ENCODE results near the gene MBOAT1.
"Not testable (repeated sequence)": the region's sequence is repeated elsewhere in the genome, so short reads cannot be mapped to it uniquely, and the experiment has no call there.

The MBOAT1 gene

DNA sequence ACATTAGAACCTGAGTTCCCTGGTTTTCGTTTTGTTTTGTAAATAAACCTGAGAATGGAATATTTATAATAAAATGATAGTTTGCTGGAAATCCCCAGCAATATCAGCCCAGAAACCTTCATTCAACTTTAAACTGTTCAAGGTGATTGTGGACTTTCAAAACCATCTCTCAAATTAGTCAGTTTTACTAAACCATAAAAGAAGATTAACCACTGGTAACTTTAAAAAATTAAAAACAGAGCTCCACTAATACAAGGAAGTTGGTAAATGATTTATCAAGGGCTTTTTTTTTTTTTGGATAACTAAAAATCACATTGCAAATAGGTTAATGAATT lies 10.0 kb downstream of the MBOAT1 start:
- no peak for DNase-seq

DNA sequence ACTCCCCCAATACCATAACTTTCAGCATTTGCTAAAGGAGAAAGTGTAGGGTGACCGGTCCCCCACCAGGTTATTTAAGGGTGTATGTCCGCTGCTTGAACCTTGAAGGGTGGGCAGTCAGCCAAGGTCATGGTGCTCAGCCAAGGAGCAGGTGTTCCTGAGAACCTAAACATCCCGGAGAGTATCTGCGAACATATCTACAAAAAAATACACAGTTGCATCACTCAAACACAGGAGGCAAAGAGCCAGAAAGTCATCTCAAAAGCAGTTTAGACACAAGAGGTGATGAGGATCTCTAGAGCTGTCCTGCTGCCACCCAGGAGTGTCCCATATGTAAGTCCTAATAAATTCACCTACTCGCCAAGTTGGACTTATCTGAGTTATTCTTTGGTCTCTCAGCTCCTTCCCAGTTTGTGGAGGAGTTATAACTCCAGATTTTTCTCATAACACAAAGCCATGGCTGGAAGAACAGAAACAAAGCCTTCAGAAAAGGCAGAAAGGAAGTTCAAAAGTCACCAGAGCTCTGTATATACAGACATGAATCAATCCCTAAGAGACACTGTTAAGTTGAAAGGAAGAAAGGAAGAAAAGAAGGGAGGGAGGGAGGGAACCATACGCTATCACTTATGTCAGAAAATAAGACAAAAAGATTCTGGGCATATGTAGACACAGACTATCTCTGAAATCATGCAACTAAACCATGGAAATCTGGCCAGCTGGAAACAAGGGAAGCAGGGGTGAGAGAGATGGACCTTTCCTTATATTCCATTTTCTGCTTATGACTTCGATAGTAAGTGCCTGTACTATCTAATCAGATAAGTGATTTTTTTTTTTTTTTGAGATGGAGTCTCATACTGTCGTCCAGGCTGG lies 11.3 kb downstream of the MBOAT1 start:
- DNase-seq = no peak

DNA sequence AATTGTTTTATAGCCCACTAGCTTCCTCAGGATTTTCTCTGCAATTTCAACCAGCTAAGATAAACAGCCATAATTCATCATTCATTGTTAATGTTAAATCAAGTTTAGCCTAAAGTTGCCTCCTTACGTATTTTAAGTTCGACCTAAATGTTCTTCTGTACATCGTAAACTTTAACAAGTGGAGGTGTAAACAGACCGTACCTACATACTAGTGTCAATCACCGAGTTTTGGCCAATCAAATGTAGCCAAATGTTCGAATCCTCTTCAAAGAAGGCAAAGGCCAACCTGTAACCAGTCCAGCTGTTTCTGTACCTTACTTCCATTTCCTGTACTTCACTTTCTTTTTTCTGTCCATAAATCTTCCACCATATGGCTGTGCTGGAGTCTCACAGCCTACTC lies 13.5 kb downstream of the MBOAT1 start:
- DNase-seq = no peak

DNA sequence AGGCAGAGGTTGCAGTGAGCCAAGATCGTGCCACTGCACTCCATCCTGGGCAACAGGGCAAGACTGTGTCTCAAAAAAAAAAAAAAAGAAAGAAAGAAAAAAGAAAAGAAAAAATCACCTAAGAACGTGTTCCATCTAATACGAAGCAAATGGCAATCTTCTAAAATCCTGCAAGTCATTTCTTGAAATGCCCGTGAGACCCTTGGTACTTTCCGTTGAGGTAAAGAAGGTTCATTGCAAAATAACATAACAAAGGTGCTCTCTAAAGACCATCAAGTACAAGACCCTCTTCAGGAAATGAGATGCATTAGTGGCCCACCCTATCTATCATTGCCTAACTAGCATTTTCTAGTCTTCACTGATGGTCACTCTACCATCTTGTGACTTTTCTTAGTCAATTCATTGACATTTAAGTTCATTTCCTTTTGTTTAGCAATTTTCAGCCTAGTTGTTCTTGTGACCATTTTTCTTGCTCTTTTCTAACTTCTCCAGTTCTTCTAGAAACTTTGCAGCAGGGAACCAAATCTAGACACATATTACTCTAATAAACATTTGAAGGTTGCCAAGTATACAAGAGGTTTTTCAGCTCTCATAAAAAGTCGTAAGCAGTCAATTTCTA lies 14.0 kb downstream of the MBOAT1 start:
- DNase-seq = no peak

DNA sequence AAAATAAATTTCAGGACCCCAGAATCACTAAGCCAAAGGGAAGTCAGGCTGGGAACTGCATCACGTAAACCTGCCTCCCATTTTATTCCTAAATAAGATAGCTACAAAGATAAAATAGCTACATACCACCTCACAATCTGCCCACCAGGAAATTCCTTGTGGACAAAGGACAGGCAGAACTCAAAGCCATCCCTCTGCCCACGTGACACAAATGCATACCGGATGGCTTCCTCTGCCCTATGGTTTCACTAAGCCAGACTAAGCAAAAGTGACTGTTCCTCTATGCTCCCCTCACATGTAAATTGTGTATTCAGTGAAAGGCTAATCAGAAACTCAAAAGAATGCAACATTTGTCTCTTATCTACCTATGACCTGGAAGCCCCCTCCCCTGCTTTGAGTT lies 15.0 kb downstream of the MBOAT1 start:
- no peak for DNase-seq

DNA sequence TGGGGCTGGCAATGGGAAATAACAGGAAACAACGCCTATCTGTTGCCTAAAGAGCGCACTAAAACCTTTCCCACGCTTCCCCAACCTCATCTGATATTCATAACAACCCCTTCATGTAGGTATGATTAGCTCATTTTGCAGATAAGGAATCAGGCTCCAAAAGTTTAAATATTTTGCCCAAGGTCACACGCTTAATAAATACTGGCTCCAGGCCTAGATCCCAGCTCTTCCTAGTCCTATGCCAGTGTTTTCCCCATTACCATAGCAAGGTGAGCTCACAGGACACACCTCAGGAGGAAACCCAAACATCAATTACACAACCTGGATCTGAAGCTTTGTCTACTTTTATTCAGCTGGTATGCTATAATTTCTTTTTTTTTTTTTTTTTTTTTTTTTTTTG lies 19.6 kb downstream of the MBOAT1 start:
- DNase-seq = no peak

DNA sequence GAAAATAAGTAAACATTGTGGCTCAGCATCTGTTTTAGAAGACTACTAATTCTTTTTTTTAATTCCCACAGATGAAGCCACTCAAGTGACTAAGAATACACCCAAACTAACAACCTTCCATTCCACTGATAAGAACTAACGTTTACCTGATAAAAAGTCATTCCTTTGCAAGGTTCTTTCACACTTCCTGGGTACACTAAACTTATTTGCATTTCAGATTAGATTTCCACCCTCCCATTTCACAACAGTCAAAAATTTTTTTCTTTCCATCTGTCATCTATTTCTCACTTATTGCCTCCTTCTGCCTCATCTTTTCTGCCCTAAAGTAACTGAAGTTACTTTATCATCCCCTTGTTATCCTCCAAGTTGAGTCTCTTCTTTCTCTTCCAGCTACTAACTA lies 20.3 kb downstream of the MBOAT1 start:
- no peak for DNase-seq

DNA sequence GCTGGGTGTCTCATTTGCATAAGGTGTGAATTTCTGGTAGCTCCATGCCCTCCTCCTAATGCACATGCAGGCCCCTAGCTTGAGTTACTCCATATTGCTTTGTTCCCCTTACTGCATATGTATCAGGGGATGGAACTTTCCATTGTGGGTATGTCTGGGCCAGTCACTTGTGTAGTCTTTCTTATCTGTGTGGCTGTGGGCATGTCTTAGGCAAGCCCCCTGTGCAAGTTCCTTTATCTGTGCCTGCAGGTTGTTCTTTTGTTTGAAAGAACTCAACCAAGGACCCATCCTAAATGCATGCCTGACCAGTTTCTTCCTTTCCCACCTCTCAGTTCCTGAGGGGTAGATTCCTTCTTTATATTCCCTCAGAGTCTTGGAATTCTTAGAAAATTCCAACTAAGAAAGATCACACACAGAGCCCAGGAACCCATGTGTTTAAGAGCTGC lies 23.6 kb downstream of the MBOAT1 start:
- DNase-seq = no peak

DNA sequence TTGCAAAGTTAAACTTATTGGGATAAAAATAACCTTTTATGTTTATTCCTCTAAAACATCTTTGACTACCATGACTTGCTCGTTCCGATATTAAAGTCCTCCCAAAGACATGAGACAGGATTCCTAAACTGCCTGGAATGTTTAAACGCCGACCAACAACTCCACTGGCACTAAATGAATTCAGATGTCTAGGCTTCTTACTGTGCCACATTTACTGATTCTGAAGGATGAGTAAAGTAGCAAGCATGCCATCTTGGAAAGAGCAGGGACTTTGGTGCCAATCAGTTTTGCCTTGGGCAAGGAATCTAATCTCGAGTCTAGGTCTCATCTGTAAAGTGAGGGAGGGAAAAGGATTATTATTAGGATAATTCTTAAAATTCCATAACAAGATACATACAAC lies 25.3 kb downstream of the MBOAT1 start:
- no peak for DNase-seq

DNA sequence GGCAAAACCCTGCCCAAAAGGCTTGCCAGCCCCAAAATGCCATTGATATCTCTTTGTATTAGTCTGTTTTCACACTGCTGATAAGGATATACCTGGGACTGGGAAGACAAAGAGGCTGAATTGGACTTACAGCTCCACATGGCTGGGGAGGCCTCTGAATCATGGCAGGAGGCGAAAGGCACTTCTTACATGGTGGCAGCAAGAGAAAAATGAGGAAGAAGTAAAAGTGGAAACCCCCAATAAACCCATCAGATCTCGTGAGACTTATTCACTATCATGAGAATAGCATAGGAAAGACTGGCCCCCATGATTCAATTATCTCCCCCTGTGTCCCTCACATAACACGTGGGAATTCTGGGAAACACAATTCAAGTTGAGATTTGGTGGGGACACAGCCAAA lies 28.6 kb downstream of the MBOAT1 start:
- DNase-seq = no peak

DNA sequence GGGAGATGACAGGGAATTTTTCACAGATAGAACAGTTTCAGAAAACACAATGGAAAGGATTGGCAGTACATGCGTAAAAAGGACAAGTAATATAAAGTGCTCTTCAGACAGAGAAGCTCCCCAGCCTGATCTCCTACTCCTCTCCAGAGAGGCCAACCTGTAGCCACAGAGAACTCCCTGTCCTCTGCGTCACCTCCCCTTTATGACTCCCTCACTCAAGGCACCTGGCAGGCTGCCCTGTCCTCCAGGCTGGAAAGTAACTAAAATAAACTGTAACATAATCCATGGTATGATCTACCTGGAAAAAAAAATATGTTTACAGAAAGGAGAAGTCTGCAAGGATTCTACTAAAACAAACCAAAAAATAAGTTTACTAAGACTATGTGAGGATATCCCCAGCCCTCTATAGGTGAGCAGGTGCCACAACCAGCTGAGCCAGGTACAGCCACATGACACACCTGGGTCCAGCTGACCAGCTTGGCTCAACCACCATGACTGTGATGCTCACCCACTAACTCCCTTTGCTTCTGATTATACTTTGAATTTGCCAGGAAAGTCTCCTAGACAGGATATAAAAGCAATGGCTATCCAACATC lies 29.2 kb downstream of the MBOAT1 start:
- no peak for DNase-seq

DNA sequence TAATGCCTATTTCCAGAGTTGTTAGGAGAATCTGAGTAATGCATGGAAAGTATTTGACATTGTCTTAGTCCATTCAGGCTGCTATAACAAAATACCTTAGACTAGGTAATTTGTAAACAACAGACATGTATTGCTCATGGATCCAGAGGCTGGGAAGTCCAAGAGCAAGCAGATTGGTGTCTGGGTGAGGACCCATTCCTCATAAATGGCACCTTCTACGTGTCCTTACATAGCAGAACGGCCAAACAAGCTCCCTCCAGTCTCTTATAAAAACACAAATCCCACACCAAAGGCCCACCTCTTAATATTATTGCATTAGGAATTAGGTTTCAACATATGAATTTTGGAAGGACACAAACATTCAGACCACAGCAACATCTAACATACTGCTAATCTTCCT lies 30.2 kb downstream of the MBOAT1 start:
- no peak for DNase-seq

DNA sequence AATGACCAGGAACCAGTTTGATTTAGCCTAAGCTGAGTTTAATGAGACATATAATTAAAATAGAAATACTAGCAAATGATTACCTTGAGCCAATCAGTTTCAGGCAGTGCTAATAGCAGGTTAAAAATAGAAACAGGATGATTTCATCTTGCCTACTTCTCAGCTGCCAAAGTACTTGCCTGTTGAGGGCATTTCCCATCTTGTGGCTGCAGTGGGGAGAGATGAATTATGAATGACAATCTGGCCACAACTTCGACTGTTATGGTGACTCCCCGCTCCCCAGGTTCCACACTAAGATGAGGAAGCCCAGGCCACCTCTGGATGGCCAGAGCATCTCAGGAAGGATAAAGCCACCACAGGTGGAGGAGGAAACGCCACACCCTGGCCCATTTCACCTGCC lies 31.3 kb downstream of the MBOAT1 start:
- no peak for DNase-seq

DNA sequence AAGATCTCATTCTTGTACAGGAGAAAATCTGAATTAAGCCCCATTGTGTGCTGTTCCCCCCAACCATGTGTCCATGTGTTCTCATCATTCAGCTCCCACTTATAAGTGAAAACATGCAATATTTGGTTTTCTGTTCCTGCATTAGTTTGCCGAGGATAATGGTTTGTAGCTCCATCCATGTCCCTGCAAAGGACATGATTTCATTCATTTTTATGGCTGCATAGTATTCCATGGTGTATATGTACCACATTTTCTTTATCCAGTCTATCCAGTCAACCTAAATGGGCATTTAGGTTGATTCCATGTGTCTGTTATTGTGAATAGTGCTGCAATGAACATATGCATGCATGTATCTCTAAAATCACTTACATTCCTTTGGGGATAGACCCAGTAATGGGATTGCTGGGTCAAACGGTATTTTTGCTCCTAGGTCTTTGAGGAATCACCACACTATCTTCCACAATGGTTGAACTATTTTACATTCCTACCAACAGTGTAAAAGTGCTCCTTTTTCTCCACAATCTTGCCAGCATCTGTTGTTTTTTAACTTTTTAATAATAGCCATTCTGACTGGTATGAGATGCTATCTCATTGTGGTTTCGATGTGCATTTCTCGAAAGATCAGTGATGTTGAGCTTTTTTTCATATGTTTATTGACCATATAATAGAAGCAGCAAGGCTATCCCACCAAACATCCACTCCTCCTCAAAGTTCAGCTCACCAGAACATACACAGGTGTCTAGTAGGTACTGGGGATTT lies 32.8 kb downstream of the MBOAT1 start:
- not testable (repeated sequence) for DNase-seq

DNA sequence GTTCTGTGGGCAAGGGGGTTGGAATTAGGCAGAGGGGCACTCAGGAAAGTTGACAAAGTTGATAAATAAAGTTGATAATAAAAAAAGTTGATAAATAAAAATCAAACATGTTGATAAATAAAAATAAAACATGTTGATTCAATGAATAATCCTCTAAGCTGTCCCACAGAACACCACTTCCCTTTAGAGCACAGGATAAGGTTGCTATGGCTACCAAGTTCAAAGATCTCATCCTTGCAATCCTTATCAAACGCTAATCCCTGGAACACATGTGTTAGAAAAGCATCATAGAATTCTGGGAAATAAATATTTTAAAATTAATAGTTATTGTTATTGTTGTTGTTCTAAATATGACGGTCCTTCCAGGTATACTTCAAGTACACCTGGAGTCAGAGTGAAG lies 33.9 kb downstream of the MBOAT1 start:
- no peak for DNase-seq

DNA sequence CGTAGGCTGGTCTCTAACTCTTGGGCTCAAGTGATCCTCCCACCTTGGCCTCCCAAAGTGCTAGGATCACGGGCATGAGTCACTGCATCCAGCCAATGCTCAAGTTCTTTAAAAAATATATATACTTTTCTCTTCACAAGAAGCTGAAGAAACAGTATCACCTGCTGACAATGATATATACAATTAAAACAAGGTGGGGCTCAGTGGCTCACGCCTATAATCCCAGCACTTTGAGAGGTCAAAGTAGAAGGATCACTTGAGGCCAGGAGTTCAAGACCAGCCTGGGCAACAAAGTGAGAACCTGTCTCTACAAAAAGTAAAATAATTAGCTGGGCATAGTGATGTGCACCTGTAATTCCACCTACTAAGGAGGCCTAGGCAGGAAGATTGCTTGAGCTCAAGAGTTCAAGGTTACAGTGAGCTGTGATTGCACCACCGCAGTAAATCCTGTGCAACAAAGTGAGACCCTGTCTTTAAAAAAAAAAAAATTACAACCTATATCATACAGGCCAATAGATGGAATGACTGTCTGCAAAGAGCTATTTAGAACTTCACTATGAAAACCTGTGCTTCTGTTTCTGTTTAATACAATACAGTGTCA lies 36.4 kb downstream of the MBOAT1 start:
- no peak for DNase-seq

DNA sequence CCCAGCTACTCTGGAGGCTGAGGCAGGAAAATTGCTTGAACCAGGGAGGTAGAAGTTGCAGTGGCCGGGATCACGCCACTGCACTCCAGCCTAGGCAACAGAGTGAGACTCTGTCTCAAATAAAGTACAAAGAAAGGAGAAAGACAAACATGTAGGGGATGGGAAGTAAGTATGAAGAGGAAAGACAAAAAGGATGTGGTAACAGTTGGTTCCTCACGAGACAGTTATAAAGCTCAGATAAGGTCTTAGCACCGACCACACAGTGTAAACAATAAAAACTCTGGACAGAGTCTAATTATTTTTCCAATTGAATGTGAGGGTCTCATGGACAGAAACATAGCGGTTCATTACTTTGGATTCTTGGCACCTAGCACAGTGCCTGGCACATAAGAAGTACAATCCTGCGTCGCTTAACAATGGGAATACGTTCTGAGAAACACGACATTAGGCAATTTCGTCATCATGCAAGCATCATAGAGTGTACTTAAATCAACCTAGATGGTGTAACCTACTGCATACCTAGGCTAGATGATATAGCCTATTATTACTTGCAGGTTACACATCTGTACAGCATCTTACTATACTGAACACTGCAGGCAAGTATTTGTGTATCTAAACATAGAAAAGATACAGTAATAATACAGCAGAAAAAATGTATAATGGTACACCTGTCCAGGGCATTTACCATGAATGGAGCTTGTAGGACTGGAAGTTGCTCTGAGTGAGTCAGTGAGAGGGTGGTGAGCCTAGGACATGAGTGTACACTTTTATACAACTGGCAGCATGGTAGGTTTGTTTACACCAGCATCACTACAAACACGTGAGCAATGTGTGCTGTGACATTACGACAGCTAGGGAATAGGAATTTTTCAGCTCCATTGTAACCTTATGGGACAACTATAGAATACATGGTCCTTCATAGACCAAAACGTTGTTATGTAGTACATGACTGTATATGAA lies 38.2 kb downstream of the MBOAT1 start:
- DNase-seq = no peak

DNA sequence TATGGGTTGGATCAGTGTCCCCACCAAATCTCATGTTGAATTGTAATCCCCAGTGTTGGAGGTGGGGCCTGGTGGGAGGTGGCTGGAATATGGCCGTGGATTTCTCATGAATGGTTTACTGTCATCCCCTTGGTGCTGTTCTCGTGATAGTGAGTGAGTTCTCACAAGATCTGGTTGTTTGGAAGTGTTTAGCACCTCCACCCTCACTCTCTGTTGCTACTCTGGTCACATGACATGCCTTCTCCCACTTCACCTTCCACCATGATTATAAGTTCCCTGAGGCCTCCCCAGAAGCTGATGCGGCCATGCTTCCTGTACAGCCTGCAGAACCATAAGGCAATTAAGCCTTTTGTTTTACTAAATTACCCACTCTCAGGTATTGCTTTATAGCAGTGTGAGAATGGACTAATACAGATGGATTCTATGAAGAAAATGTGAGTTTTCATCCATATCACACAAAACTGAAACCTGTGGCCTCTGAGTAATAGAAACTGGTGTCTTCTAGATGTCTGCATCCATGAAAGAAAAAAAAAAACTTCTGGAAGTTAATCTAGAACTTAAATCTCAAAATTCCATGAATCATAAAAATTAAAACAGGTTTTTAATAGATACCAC lies 39.3 kb downstream of the MBOAT1 start:
- DNase-seq = no peak

DNA sequence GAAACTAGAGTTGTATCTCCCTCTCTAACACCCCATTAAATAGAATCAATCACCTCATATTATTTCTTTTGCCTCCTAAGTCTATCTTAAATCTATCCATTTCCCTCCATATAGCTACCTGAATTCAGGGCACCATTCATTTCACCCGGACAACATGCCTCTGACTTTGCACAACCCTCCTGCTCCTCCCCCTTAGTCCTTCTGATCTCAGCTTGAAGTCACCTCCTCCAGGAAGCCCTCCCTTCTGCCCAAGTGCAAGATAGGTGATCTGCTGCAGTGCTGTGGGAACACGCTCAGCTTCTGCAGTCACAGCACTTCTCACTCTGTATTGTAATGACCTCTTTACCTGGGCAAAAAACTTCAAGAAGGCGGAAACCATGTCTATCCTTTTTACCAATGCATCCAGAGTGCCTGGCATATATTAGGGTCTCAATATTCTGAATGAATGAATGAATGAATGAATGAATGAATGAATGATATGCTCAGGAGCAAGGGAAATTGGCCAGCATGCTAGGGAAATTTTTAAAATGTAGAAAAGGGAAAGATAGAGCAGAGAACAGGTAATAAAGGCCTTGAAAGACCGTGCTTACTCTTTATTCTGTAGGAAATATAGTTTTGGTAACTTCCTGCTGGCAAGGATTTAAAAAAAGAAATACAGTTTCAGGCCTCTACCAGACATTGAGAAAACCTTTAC lies 41.7 kb downstream of the MBOAT1 start:
- DNase-seq = no peak

DNA sequence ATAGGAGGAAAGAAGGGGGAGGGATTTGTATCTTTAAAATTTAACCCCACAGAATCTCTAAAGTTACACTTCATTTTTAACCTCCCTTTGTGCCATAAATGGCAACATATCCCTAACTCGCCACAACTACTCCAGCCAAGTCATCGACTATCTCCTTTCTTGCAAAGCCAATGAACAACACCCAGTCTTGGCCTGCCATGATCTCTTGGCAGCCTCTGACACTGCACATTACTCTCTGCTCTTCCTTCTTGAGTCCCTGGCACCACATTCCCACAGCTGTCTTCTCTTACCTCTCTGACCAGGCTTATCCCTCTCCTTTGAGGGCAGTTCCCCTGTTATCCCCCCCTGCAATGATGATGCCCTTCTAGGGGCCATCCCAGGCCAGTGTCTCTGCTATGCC lies 42.5 kb downstream of the MBOAT1 start:
- DNase-seq = no peak

DNA sequence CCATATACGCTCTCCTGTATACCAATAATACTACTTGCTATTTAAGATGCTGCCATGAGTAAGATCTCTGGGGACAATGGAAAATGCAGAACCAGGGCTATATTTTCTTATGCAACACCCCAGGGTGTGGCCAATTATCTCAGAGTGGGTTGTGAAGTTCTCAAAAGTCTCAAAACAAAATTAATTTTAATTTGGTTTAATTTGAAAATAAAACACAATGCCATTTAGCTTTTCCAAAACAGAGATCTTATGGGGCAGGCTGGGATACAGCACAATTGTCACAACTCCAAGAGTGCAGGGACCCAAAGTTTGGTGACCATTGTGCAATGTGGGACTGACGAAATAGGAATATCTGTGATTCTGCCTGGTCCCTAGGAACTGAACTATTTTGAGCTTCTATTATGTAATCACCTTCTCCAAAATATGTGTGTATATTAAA lies 43.1 kb downstream of the MBOAT1 start:
- no peak for DNase-seq

All from NCI-H526 treated with DMSO at 0.1 percent for 48 hours (cell line).